Endodermal cell (in vitro differentiated cells): ENCODE measurements around the gene FBXL7. TPM values are rescaled to one million over a fixed set of nuclear protein-coding genes. Genes with fewer than 3 reads are reported as not detected.

Source experiments
- DNase-seq: peaks from one replicate; pipeline ENCODE4 v3.0.0-alpha.2; 2017
- H3K27ac ChIP-seq: 2 replicates; pipeline ENCODE4 v1.5.1; 2013; ENCODE audit warnings: mild to moderate bottlenecking, low read depth, low read length, moderate library complexity
- H3K27me3 ChIP-seq: 2 replicates; pipeline ENCODE4 v1.6.1; 2013; ENCODE audit warnings: mild to moderate bottlenecking, low read length, moderate library complexity; ENCODE audit not compliant: insufficient read depth, control insufficient read depth, poor library complexity, severe bottlenecking
- H3K36me3 ChIP-seq: 2 replicates; pipeline ENCODE4 v1.7.0; 2013; ENCODE audit warnings: mild to moderate bottlenecking, low read length, moderate library complexity; ENCODE audit not compliant: control insufficient read depth, insufficient read depth
- H3K4me1 ChIP-seq: one replicate; pipeline ENCODE4 v1.7.0; 2013; ENCODE audit warnings: low read length; ENCODE audit not compliant: control insufficient read depth, insufficient read depth
- H3K4me3 ChIP-seq: 2 replicates; pipeline ENCODE4 v1.5.1; 2013; ENCODE audit warnings: mild to moderate bottlenecking, low read length, moderate library complexity
- H3K9ac ChIP-seq: 2 replicates; pipeline ENCODE4 v1.6.1; 2013; ENCODE audit warnings: mild to moderate bottlenecking, low read length, moderate library complexity; ENCODE audit not compliant: poor library complexity, severe bottlenecking; ENCODE audit errors: extremely low read depth
- H3K9me3 ChIP-seq: 2 replicates; pipeline ENCODE4 v1.6.1; 2013; ENCODE audit warnings: mild to moderate bottlenecking, low read length, moderate library complexity; ENCODE audit not compliant: control insufficient read depth
- H3K27ac Mint-ChIP-seq: 2 replicates; pipeline ENCODE4 v1.8.0; 2020; ENCODE audit warnings: mixed read lengths
- H3K27me3 Mint-ChIP-seq: 2 replicates; pipeline ENCODE4 v1.8.0; 2021; ENCODE audit warnings: mild to moderate bottlenecking, mixed read lengths; ENCODE audit not compliant: insufficient read depth
- H3K36me3 Mint-ChIP-seq: 2 replicates; pipeline ENCODE4 v1.8.0; 2020; ENCODE audit warnings: low read depth, mixed read lengths
- H3K4me1 Mint-ChIP-seq: 2 replicates; pipeline ENCODE4 v1.8.0; 2020; ENCODE audit warnings: mixed read lengths
- H3K4me3 Mint-ChIP-seq: 2 replicates; pipeline ENCODE4 v1.8.0; 2020; ENCODE audit warnings: mild to moderate bottlenecking, moderate library complexity, mixed read lengths
- H3K9me3 Mint-ChIP-seq: 2 replicates; pipeline ENCODE4 v1.8.0; 2020; ENCODE audit warnings: mild to moderate bottlenecking, mixed read lengths
- CTCF ChIP-seq: fragments of 200-600 bp; sonication (generic); conservative IDR thresholded peaks from 2 replicates; pipeline ENCODE4 v1.5.0; 2021; ENCODE audit warnings: antibody characterized with exemption, mild to moderate bottlenecking
- WGBS, 2 experiments: methylation state at CpG; one replicate each; pipeline versions ENCODE4 v1.1.5 to v1.1.7; 2013; ENCODE audit warnings: missing lambda C conversion rate in 2 of 2, mixed read lengths in 1 of 2; ENCODE audit not compliant: insufficient coverage in 1 of 2, insufficient read length in 1 of 2; 5-methylcytosine and 5-hydroxymethylcytosine counted together
- total RNA-seq, 2 donors: library from RNA; stranded (reverse); fragmentation: NEBNext Ultra II Directional in 1 of 2; extraction: Animal tissue kit (Norgen Biotek cat#: 25700) in 1 of 2; gene quantifications; 2 replicates in 1 of 2; 3 replicates in 1 of 2; pipeline ENCODE4 v1.2.1, GENCODE V29; 2021

FBXL7 gene
- total RNA-seq, 2 donors from 2014 or later, result 12.9 to 13.2 TPM

- 80 to 94% methylated on average over 1 to 2 of the region's 4 CpGs for WGBS, 2 experiments
- H3K9me3 ChIP-seq, result peaks cover 20% of the 10 kb centered on the region
- no peak overlapping the region for H3K4me3 ChIP-seq
- H3K27ac ChIP-seq, result no peak overlapping the region
- H3K27me3 Mint-ChIP-seq, result no peaks in the 10 kb centered on the region
- H3K4me1 ChIP-seq, result peaks cover 21% of the 10 kb centered on the region
- no peak for DNase-seq
- no peak overlapping the region for H3K4me3 Mint-ChIP-seq
- H3K4me1 Mint-ChIP-seq, result peaks cover 36% of the 10 kb centered on the region
- H3K36me3 ChIP-seq, result no peaks in the 10 kb centered on the region
- no peak overlapping the region for H3K27ac Mint-ChIP-seq
- H3K9me3 Mint-ChIP-seq, result peaks cover 17% of the 10 kb centered on the region
- peaks cover 15% of the 10 kb centered on the region for H3K36me3 Mint-ChIP-seq
- TF ChIP-seq CTCF, result no peak
- H3K27me3 ChIP-seq, result no peaks in the 10 kb centered on the region
- no peak overlapping the region for H3K9ac ChIP-seq
These were observed 147.3 kb downstream of the FBXL7 start for GRCh38 chr5:15647251-15647650.

- Histone ChIP-seq H3K4me3 (no peak overlapping the region), H3K36me3 (no peaks in the 10 kb centered on the region), H3K9ac (no peak overlapping the region), H3K27me3 (no peaks in the 10 kb centered on the region), H3K4me1 (peaks cover 5% of the 10 kb centered on the region), H3K9me3 (peaks cover 23% of the 10 kb centered on the region), H3K27ac (no peak overlapping the region)
- H3K4me3 Mint-ChIP-seq, result no peak overlapping the region
- peaks cover 22% of the 10 kb centered on the region for H3K4me1 Mint-ChIP-seq
- WGBS, 2 experiments, result 96 to 100% methylated on average over 1 to 2 of the region's 2 CpGs
- H3K9me3 Mint-ChIP-seq, result peaks cover 17% of the 10 kb centered on the region
- no peak for TF ChIP-seq CTCF
- DNase-seq, result no peak
- no peak overlapping the region for H3K27ac Mint-ChIP-seq
- H3K36me3 Mint-ChIP-seq, result peaks cover 15% of the 10 kb centered on the region
- no peaks in the 10 kb centered on the region for H3K27me3 Mint-ChIP-seq
These were observed 150.3 kb downstream of the FBXL7 start for GRCh38 chr5:15650266-15650665.

- Mint-ChIP-seq H3K4me1 (peaks cover 23% of the 10 kb centered on the region), H3K36me3 (peaks cover 20% of the 10 kb centered on the region), H3K4me3 (no peak overlapping the region), H3K27me3 (no peaks in the 10 kb centered on the region), H3K27ac (no peak overlapping the region), H3K9me3 (peaks cover 40% of the 10 kb centered on the region)
- H3K4me1 ChIP-seq, result no peaks in the 10 kb centered on the region
- WGBS, 2 experiments, result 88 to 100% methylated on average over 1 of the region's 1 CpG
- no peak overlapping the region for H3K27ac ChIP-seq
- no peak for DNase-seq
- peaks cover 23% of the 10 kb centered on the region for H3K9me3 ChIP-seq
- H3K4me3 ChIP-seq, result no peak overlapping the region
- H3K9ac ChIP-seq, result no peak overlapping the region
- no peak for TF ChIP-seq CTCF
- no peaks in the 10 kb centered on the region for H3K36me3 ChIP-seq
- H3K27me3 ChIP-seq, result no peaks in the 10 kb centered on the region
These were observed 154.8 kb downstream of the FBXL7 start for GRCh38 chr5:15654779-15655178.
